Astrocyte (in vitro differentiated cells and primary cell): ENCODE measurements around the gene PRKCA. TPM values are rescaled to one million over a fixed set of nuclear protein-coding genes. Genes with fewer than 3 reads are reported as not detected.

Source experiments
- DNase-seq: peaks from one replicate; pipeline ENCODE4 v3.0.0-alpha.2; 2010; ENCODE audit warnings: low read depth
- FAIRE-seq: peaks from 2 replicates; lab custom pipeline; 2011; peaks lifted over from hg19 to GRCh38; lab: Jason Lieb, UNC
- H2AFZ ChIP-seq: 2 replicates; pipeline ENCODE4 v1.6.0; 2012; ENCODE audit warnings: low read depth, low read length, inconsistent platforms
- H3K27ac ChIP-seq: 2 replicates; pipeline ENCODE4 v1.5.1; 2011; ENCODE audit warnings: low read depth, low read length, inconsistent platforms
- H3K27me3 ChIP-seq: 2 replicates; pipeline ENCODE4 v1.6.0; 2011; ENCODE audit warnings: low read length, inconsistent platforms; ENCODE audit not compliant: insufficient read depth
- H3K36me3 ChIP-seq: 2 replicates; pipeline ENCODE4 v1.5.1; 2011; ENCODE audit warnings: low read length, inconsistent platforms; ENCODE audit not compliant: insufficient read depth
- H3K4me1 ChIP-seq: 2 replicates; pipeline ENCODE4 v1.5.1; 2011; ENCODE audit warnings: low read length, inconsistent platforms; ENCODE audit not compliant: insufficient read depth
- H3K4me2 ChIP-seq: 2 replicates; pipeline ENCODE4 v1.6.0; 2012; ENCODE audit warnings: low read length, inconsistent platforms
- H3K4me3 ChIP-seq: 2 replicates; pipeline ENCODE4 v1.5.1; 2011; ENCODE audit warnings: low read depth, mild to moderate bottlenecking, low read length, inconsistent platforms; ENCODE audit not compliant: insufficient read depth
- H3K79me2 ChIP-seq: 2 replicates; pipeline ENCODE4 v1.6.0; 2012; ENCODE audit warnings: mild to moderate bottlenecking, low read length, inconsistent platforms; ENCODE audit not compliant: insufficient read depth
- H3K9ac ChIP-seq: 2 replicates; pipeline ENCODE4 v1.6.0; 2012; ENCODE audit warnings: mild to moderate bottlenecking, low read length, inconsistent platforms
- H3K9me3 ChIP-seq: 2 replicates; pipeline ENCODE4 v1.5.1; 2012; ENCODE audit warnings: low read depth, mild to moderate bottlenecking, low read length, inconsistent platforms; ENCODE audit not compliant: insufficient read depth
- H4K20me1 ChIP-seq: 2 replicates; pipeline ENCODE4 v1.6.0; 2012; ENCODE audit warnings: low read length, inconsistent platforms; ENCODE audit not compliant: insufficient read depth
- H3K27ac Mint-ChIP-seq: one replicate; pipeline ENCODE4 v1.8.0; 2021; ENCODE audit warnings: mild to moderate bottlenecking, mixed read lengths; ENCODE audit not compliant: unreplicated experiment
- H3K27me3 Mint-ChIP-seq: one replicate; pipeline ENCODE4 v1.8.0; 2021; ENCODE audit warnings: low read depth, mixed read lengths; ENCODE audit not compliant: unreplicated experiment
- H3K36me3 Mint-ChIP-seq: one replicate; pipeline ENCODE4 v1.8.0; 2021; ENCODE audit warnings: low read depth, mixed read lengths; ENCODE audit not compliant: unreplicated experiment
- H3K4me1 Mint-ChIP-seq: one replicate; pipeline ENCODE4 v1.8.0; 2021; ENCODE audit warnings: low read depth, mixed read lengths; ENCODE audit not compliant: unreplicated experiment
- H3K4me3 Mint-ChIP-seq: one replicate; pipeline ENCODE4 v1.8.0; 2021; ENCODE audit warnings: mild to moderate bottlenecking, moderate library complexity, mixed read lengths; ENCODE audit not compliant: unreplicated experiment
- H3K9me3 Mint-ChIP-seq: one replicate; pipeline ENCODE4 v1.8.0; 2021; ENCODE audit warnings: mild to moderate bottlenecking, mixed read lengths; ENCODE audit not compliant: unreplicated experiment
- EZH2 ChIP-seq: IDR thresholded peaks from 2 replicates; pipeline ENCODE4 v1.6.1; 2012; ENCODE audit warnings: mild to moderate bottlenecking, low read length, inconsistent platforms; ENCODE audit not compliant: insufficient read depth
- total RNA-seq: library from RNA; stranded (reverse); gene quantifications from 2 replicates; pipeline ENCODE4 v1.2.1, GENCODE V29; 2021
- TF ChIP-seq, protein P1 (sequence below): IDR thresholded peaks from 2 replicates; pipeline ENCODE4 v1.5.1; 2011; ENCODE audit warnings: low read depth, mild to moderate bottlenecking, inconsistent platforms, low read length, moderate library complexity; ENCODE audit not compliant: insufficient read depth

PRKCA gene
- total RNA-seq, 1 donor from 2014 or later: 49.9 TPM

DNA sequence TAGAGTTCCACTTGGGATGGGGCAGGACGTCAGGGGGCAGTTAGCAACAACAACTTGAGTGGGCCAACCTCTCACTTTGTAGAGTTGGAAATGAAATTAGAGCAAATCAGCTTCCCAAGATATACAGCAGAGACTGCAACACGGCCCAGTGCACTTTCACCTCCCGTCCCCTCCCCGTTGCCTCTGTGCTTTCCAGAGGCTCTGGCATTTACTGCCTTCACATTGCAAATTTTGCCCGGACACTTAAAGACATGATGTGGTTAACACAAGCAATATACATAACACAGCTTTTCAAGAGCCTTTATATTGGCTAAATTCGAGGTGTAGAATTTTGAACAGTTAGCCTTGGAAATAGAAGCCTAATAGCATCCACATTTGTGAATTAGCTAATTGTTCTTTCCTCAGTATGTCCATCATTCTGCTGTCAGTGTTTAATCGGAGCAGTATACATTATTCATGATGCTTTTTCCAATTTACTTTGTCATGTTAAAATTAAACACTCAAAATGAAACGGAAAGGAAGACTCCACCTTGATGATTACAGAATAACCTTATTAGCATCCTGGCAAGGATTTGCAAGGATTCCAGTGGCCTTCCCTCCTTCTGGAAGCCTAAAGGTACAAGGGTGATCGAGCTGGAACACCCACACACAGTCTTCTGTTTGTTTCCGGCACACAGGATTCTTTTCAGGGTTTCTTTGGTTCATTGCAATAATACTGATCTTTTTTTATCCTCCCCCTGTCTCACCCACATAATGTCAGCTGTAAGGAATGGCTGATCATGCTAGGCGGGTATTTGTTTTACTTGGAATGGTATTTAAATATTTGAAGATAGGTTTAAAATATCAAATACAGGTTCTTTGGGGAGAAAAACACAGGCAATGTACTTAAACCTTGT, 341.6 kb downstream of the PRKCA start:
- DNase-seq (peak; percentile 73), FAIRE-seq (no peak)
- no peak overlapping the region for H3K4me3 ChIP-seq
- TF ChIP-seq, protein P1, sequence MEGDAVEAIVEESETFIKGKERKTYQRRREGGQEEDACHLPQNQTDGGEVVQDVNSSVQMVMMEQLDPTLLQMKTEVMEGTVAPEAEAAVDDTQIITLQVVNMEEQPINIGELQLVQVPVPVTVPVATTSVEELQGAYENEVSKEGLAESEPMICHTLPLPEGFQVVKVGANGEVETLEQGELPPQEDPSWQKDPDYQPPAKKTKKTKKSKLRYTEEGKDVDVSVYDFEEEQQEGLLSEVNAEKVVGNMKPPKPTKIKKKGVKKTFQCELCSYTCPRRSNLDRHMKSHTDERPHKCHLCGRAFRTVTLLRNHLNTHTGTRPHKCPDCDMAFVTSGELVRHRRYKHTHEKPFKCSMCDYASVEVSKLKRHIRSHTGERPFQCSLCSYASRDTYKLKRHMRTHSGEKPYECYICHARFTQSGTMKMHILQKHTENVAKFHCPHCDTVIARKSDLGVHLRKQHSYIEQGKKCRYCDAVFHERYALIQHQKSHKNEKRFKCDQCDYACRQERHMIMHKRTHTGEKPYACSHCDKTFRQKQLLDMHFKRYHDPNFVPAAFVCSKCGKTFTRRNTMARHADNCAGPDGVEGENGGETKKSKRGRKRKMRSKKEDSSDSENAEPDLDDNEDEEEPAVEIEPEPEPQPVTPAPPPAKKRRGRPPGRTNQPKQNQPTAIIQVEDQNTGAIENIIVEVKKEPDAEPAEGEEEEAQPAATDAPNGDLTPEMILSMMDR: no peak
- no peak for TF ChIP-seq EZH2
- no peaks in the 10 kb centered on the region for H3K9me3 ChIP-seq
- H3K9me3 Mint-ChIP-seq: no peaks in the 10 kb centered on the region
- no peaks in the 10 kb centered on the region for H3K27me3 ChIP-seq
- peak overlapping the region; percentile 70 for H3K4me2 ChIP-seq
- H3K4me3 Mint-ChIP-seq: no peak overlapping the region
- H3K36me3 ChIP-seq: no peaks in the 10 kb centered on the region
- peaks cover 14% of the 10 kb centered on the region for H3K4me1 ChIP-seq
- H4K20me1 ChIP-seq: no peaks in the 10 kb centered on the region
- no peak overlapping the region for H2AFZ ChIP-seq
- H3K27me3 Mint-ChIP-seq: no peaks in the 10 kb centered on the region
- peaks cover 17% of the 10 kb centered on the region for H3K36me3 Mint-ChIP-seq
- H3K4me1 Mint-ChIP-seq: peaks cover 7% of the 10 kb centered on the region
- H3K79me2 ChIP-seq: no peaks in the 10 kb centered on the region
- H3K9ac ChIP-seq: peak overlapping the region; percentile 36
- peak overlapping the region; percentile 21 for H3K27ac ChIP-seq
- H3K27ac Mint-ChIP-seq: no peak overlapping the region

DNA sequence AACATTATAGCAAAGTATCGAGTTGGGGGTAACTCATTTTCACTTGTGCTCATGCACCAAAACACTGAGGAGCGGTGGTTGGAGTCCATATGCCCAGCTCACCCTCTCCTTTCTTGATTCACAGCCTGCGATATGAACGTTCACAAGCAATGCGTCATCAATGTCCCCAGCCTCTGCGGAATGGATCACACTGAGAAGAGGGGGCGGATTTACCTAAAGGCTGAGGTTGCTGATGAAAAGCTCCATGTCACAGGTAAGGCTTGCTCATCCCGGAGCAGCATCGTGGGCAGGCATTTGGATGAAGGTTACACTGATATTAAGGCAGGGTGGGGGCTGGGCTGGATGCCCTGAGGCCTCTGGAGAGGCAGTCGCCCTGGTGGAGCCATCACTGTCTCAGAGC, 342.8 kb downstream of the PRKCA start:
- no peaks in the 10 kb centered on the region for H3K79me2 ChIP-seq
- FAIRE-seq (no peak), DNase-seq (no peak)
- Mint-ChIP-seq H3K36me3 (peaks cover 17% of the 10 kb centered on the region), H3K27ac (no peak overlapping the region), H3K4me1 (peaks cover 7% of the 10 kb centered on the region), H3K9me3 (no peaks in the 10 kb centered on the region), H3K4me3 (no peak overlapping the region), H3K27me3 (no peaks in the 10 kb centered on the region)
- no peak overlapping the region for H2AFZ ChIP-seq
- H3K9me3 ChIP-seq: no peaks in the 10 kb centered on the region
- H3K27me3 ChIP-seq: no peaks in the 10 kb centered on the region
- no peak overlapping the region for H3K4me2 ChIP-seq
- no peaks in the 10 kb centered on the region for H4K20me1 ChIP-seq
- no peak for TF ChIP-seq EZH2
- TF ChIP-seq, protein P1: no peak
- no peaks in the 10 kb centered on the region for H3K36me3 ChIP-seq
- no peak overlapping the region for H3K27ac ChIP-seq
- H3K9ac ChIP-seq: no peak overlapping the region
- peaks cover 14% of the 10 kb centered on the region for H3K4me1 ChIP-seq
- no peak overlapping the region for H3K4me3 ChIP-seq
